Neural crest cell (in vitro differentiated cells): ENCODE measurements around the gene ADAMTS19. TPM values are rescaled to one million over a fixed set of nuclear protein-coding genes. Genes with fewer than 3 reads are reported as not detected.

Source experiments
- DNase-seq: peaks from one replicate; pipeline ENCODE4 v3.0.0; 2021; ENCODE audit warnings: low read depth, mixed read lengths, low spot score
- H3K27ac Mint-ChIP-seq: one replicate; pipeline ENCODE4 v1.8.0; 2021; ENCODE audit warnings: mild to moderate bottlenecking, mixed read lengths; ENCODE audit not compliant: unreplicated experiment
- H3K27me3 Mint-ChIP-seq: 2 replicates; pipeline ENCODE4 v1.8.0; 2021; ENCODE audit warnings: low read depth, mild to moderate bottlenecking, mixed read lengths
- H3K36me3 Mint-ChIP-seq: 2 replicates; pipeline ENCODE4 v1.8.0; 2021; ENCODE audit warnings: low read depth, mild to moderate bottlenecking, mixed read lengths
- H3K4me1 Mint-ChIP-seq: 2 replicates; pipeline ENCODE4 v1.8.0; 2021; ENCODE audit warnings: mixed read lengths
- H3K4me3 Mint-ChIP-seq: one replicate; pipeline ENCODE4 v1.8.0; 2021; ENCODE audit warnings: mild to moderate bottlenecking, mixed read lengths
- H3K9me3 Mint-ChIP-seq: 2 replicates; pipeline ENCODE4 v1.8.0; 2021; ENCODE audit warnings: mixed read lengths
- CTCF ChIP-seq: fragments of 200-600 bp; sonication (generic); conservative IDR thresholded peaks from 2 replicates; pipeline ENCODE4 v1.5.0; 2021; ENCODE audit warnings: antibody characterized with exemption, mild to moderate bottlenecking
- total RNA-seq: library from RNA; stranded (reverse); gene quantifications from 2 replicates; pipeline ENCODE4 v1.2.1, GENCODE V29; 2021

Gene ADAMTS19
- total RNA-seq, 1 donor from 2014 or later: 3.1 TPM

GRCh38 chr5:129781594-129781993, 321.5 kb downstream of the ADAMTS19 start:
- Mint-ChIP-seq H3K4me3 (no peak overlapping the region), H3K9me3 (peaks cover 2% of the 10 kb centered on the region), H3K4me1 (no peaks in the 10 kb centered on the region), H3K36me3 (no peaks in the 10 kb centered on the region), H3K27ac (no peak overlapping the region), H3K27me3 (no peaks in the 10 kb centered on the region)
- DNase-seq: no peak
- no peak for TF ChIP-seq CTCF
